ENCODE results near the gene SYNJ2.
A peak's percentile ranks its signal among the peaks of the same experiment; 100 is the strongest.

SYNJ2 gene

DNA sequence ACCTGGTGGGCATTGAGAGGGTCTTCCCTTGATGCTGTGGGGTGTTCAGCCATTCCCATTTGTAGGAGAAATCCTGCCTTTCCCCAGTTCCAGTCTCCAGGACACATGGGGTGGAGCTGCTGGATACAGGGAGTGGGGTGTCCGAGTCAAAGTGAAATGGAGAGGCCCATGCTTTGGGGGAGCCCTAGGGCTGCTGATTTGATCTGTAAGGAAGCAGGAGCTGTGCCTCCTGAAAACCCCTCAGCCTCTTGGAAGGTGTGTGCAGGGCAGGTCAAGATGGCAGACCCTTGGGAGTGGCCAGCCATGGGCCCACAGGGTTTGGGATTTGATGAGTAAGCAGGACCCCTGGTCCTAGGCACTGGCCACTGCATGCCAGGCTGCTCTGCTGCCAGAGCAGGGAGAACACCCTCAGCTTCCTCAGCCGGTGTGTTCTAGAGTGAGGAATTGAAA lies 104.4 kb downstream of the SYNJ2 start:
- Histone ChIP-seq H3K4me1 (ENCODE audit: low read depth, poor library complexity, severe bottlenecking) (peaks cover 23% of the 10 kb centered on the region), H3K79me2 (ENCODE audit: insufficient read depth, low read depth) (no peaks in the 10 kb centered on the region), H2AFZ (ENCODE audit: low read depth) (no peak overlapping the region), H4K20me1 (ENCODE audit: insufficient read depth) (no peaks in the 10 kb centered on the region), H3K4me3 (IDR thresholded peaks at IDR 0.05; ENCODE audit: insufficient read depth, low read depth, low read length) (no peak overlapping the region), H3K4me2 (peak overlapping the region; percentile 80), H3K36me3 (ENCODE audit: insufficient read depth) (no peaks in the 10 kb centered on the region), H3K27me3 (ENCODE audit: insufficient read depth, low read depth) (no peaks in the 10 kb centered on the region), H3K27ac (peak overlapping the region; percentile 59), H3K9ac (no peak overlapping the region)
- TF ChIP-seq, protein P1, sequence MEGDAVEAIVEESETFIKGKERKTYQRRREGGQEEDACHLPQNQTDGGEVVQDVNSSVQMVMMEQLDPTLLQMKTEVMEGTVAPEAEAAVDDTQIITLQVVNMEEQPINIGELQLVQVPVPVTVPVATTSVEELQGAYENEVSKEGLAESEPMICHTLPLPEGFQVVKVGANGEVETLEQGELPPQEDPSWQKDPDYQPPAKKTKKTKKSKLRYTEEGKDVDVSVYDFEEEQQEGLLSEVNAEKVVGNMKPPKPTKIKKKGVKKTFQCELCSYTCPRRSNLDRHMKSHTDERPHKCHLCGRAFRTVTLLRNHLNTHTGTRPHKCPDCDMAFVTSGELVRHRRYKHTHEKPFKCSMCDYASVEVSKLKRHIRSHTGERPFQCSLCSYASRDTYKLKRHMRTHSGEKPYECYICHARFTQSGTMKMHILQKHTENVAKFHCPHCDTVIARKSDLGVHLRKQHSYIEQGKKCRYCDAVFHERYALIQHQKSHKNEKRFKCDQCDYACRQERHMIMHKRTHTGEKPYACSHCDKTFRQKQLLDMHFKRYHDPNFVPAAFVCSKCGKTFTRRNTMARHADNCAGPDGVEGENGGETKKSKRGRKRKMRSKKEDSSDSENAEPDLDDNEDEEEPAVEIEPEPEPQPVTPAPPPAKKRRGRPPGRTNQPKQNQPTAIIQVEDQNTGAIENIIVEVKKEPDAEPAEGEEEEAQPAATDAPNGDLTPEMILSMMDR (conservative IDR thresholded peaks at IDR 0.05; ENCODE audit: low read depth, low read length): no peak

DNA sequence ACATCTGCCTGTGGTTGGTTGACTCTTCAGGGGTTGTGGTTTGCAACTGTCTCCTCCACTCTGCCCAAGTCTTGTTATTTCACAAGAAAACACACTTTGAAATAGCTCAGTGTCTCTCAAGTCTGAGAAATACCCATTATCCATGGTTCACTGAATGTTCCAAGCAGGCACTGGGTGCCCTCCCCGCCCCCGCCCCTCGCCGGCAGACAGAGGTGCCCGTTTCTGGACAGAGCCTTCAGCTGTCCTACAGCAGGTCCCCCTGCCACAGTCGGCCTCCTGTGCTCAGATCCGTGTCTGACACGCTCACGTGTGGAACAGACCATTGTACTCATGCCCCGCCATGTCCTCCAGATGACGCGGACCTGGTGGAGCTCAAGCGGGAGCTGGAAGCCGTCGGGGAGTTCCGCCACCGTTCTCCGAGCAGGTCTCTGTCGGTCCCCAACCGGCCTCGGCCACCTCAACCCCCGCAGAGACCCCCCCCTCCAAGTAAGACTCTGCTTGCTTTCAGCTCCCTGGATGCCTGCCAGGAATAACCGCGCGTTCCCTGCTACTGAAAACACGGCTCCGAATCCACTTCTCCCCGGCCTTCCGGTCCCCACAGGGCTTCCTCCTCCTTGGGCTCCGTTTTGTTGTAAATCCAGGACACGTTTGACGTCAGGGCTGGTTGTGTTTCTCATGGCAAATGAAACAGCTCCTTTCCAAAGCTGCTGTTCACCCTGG lies 105.0 kb downstream of the SYNJ2 start:
- TF ChIP-seq, protein P1 (conservative IDR thresholded peaks at IDR 0.05; ENCODE audit: low read depth, low read length): no peak
- H3K9ac ChIP-seq: no peak overlapping the region; the same call in 1 of the 2 replicates
- H3K27ac ChIP-seq: peak overlapping the region; percentile 59
- H3K36me3 ChIP-seq (ENCODE audit: insufficient read depth): no peaks in the 10 kb centered on the region
- no peaks in the 10 kb centered on the region for H3K79me2 ChIP-seq (ENCODE audit: insufficient read depth, low read depth)
- H3K27me3 ChIP-seq (ENCODE audit: insufficient read depth, low read depth): no peaks in the 10 kb centered on the region
- peak overlapping the region; percentile 80 for H3K4me2 ChIP-seq
- H4K20me1 ChIP-seq (ENCODE audit: insufficient read depth): no peaks in the 10 kb centered on the region
- H3K4me1 ChIP-seq (ENCODE audit: low read depth, poor library complexity, severe bottlenecking): peaks cover 23% of the 10 kb centered on the region
- H3K4me3 ChIP-seq (IDR thresholded peaks at IDR 0.05; ENCODE audit: insufficient read depth, low read depth, low read length): no peak overlapping the region
- no peak overlapping the region for H2AFZ ChIP-seq (ENCODE audit: low read depth)

DNA sequence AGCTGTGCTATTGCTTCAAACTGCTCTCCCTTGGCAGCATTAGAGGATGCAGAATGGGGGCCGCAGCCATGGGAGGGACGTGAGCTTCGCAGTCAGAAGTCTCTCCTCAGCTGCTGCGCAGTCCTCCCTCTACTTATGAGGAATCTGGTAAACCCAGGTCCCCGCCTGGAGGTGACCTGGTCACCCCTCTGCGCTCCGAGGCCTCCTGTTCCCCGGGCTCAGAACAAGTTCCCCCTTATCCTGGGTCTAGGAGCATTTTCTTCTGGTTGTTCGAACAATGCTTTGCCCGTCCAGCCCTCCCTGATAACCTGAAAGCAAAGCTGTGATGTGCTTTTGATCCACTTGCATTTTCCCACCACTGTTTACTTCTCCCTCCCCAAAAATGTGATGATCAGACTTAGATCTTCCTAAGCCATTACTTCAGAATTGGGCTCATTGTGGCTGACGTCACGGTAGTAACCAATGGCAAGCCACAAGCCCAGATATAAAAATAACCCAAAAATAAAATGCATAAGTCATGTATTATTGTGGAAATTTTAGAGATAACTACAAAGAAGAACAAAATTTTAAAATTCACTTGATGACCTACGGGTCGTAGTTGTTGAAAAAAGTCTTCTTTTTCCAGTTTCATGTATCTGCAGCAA lies 105.7 kb downstream of the SYNJ2 start:
- Histone ChIP-seq H3K4me3 (IDR thresholded peaks at IDR 0.05; ENCODE audit: insufficient read depth, low read depth, low read length) (no peak overlapping the region), H4K20me1 (ENCODE audit: insufficient read depth) (no peaks in the 10 kb centered on the region), H3K79me2 (ENCODE audit: insufficient read depth, low read depth) (no peaks in the 10 kb centered on the region), H3K4me1 (ENCODE audit: low read depth, poor library complexity, severe bottlenecking) (peaks cover 23% of the 10 kb centered on the region), H3K27ac (no peak overlapping the region), H3K9ac (no peak overlapping the region), H3K4me2 (peak overlapping the region; percentile 80; the same call in 1 of the 2 replicates), H3K36me3 (ENCODE audit: insufficient read depth) (no peaks in the 10 kb centered on the region), H2AFZ (ENCODE audit: low read depth) (no peak overlapping the region), H3K27me3 (ENCODE audit: insufficient read depth, low read depth) (no peaks in the 10 kb centered on the region)
- TF ChIP-seq, protein P1 (conservative IDR thresholded peaks at IDR 0.05; ENCODE audit: low read depth, low read length): no peak

DNA sequence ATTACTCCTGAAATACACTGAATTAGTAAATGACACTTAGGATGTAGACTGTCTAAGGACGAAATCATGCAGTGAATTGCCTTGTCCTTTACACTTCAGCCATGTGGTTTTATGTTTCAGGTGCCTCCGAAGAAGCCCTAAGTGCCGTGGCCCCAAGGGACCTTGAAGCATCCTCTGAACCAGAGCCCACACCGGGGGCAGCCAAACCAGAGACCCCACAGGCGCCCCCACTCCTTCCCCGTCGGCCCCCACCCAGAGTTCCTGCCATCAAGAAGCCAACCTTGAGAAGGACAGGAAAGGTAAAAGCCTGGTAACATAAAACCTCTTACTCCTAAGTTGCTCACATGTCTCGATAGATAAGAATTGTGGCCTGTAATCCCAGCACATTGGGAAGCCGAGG lies 111.1 kb downstream of the SYNJ2 start:
- no peaks in the 10 kb centered on the region for H3K27me3 ChIP-seq (ENCODE audit: insufficient read depth, low read depth)
- no peaks in the 10 kb centered on the region for H3K4me1 ChIP-seq (ENCODE audit: low read depth, poor library complexity, severe bottlenecking)
- H3K9ac ChIP-seq: no peak overlapping the region
- no peak overlapping the region for H2AFZ ChIP-seq (ENCODE audit: low read depth)
- no peaks in the 10 kb centered on the region for H3K36me3 ChIP-seq (ENCODE audit: insufficient read depth)
- TF ChIP-seq, protein P1 (conservative IDR thresholded peaks at IDR 0.05; ENCODE audit: low read depth, low read length): no peak
- no peak overlapping the region for H3K4me3 ChIP-seq (IDR thresholded peaks at IDR 0.05; ENCODE audit: insufficient read depth, low read depth, low read length)
- no peak overlapping the region for H3K4me2 ChIP-seq
- H3K27ac ChIP-seq: no peak overlapping the region
- H4K20me1 ChIP-seq (ENCODE audit: insufficient read depth): no peaks in the 10 kb centered on the region
- H3K79me2 ChIP-seq (ENCODE audit: insufficient read depth, low read depth): no peaks in the 10 kb centered on the region
